Right cardiac atrium (tissue), 5 donors: ENCODE measurements around the gene PTPA. TPM values are rescaled to one million over a fixed set of nuclear protein-coding genes. Genes with fewer than 3 reads are reported as not detected.

Source experiments
- ATAC-seq, 2 donors: fragments of 200-7000 bp; cut with Tn5 transposase; one replicate each; pipeline versions ENCODE4 v1.8.0 to v1.9.1; 2020; ENCODE audit warnings: moderate library complexity in 2 of 2, mild to moderate bottlenecking in 1 of 2
- DNase-seq, 3 donors: peaks; one replicate each; pipeline ENCODE4 v3.0.0-alpha.2; 2020
- H3K27ac ChIP-seq: one replicate; pipeline ENCODE4 v1.5.1; 2013; ENCODE audit warnings: mild to moderate bottlenecking, low read length, control low read depth, moderate library complexity
- H3K27me3 ChIP-seq: one replicate; pipeline ENCODE4 v1.6.1; 2013; ENCODE audit not compliant: control insufficient read depth, insufficient read depth
- H3K4me1 ChIP-seq: one replicate; pipeline ENCODE4 v1.6.1; 2013; ENCODE audit warnings: low read length; ENCODE audit not compliant: control insufficient read depth, insufficient read depth
- H3K4me3 ChIP-seq: one replicate; pipeline ENCODE4 v1.5.1; 2013; ENCODE audit warnings: low read length, control low read depth
- H3K9me3 ChIP-seq: one replicate; pipeline ENCODE4 v1.6.1; 2013; ENCODE audit warnings: low read length; ENCODE audit not compliant: control insufficient read depth
- whole genome bisulfite sequencing: extraction: QIAGEN DNeasy Blood & Tissue Kit; methylation state at CpG from one replicate; pipeline ENCODE4 v1.1.7; 2013; 5-methylcytosine and 5-hydroxymethylcytosine counted together
- intact Hi-C, 4 donors: fragments of 100-400 bp; cut with DNase I; formaldehyde crosslinking; loops; one replicate each; pipeline versions ENCODE4 v1.11.0 to v1.14.0; 2022 to 2023
- polyA plus RNA-seq: library from polyadenylated mRNA; stranded (reverse); fragments of 200-250 nt; gene quantifications from one replicate; pipeline ENCODE4 v1.2.3, GENCODE V29; 2013
- total RNA-seq, 4 donors: library from RNA; stranded (reverse); fragmentation: NEBNext Ultra II Directional; extraction: Animal tissue kit (Norgen Biotek cat#: 25700); gene quantifications; one replicate each; pipeline ENCODE4 v1.2.1, GENCODE V29; 2021
- donor health status: healthy with polysubstance abuse.
- donor health status: DM: no; HTN: yes; CAD: no.
- donor health status: DM: no; HTN: no; CAD: no.
- donor health status: DM: no; HTN: yes; CAD: no; lungs with severe emphysema.
- donor health status: DM: yes; HTN: yes; CAD: no.

The PTPA gene
- total and polyA plus RNA-seq, 5 donors, result 115 to 170 (median 147) TPM

DNA sequence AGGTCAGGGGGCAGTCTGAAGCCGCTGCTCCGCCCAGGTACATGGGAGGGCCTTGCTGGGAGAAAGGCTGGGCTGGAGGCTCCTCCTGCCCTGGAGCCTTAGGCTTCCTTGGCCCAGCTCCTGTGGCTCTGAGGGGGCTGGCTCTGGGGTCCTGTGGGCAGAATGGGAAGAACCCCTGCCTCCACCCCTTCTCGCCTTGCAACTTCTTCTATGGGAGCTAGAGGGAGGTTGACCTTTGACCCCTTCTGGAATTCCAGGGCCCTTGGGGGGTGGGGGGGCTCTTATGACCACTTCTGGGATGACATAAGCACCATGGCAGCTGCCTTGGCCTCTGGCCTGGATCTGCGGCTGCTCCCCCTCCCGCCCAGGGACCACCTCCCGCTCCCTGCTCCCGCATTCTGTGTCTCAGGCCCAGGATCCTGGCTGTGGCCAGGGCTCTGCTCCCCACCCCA is 34.7 kb downstream of the PTPA start:
- 28% methylated on average over 7 of the region's 7 CpGs for WGBS
- H3K27ac ChIP-seq, result peak overlapping the region; percentile 86
- no peaks in the 10 kb centered on the region for H3K9me3 ChIP-seq
- H3K27me3 ChIP-seq, result no peaks in the 10 kb centered on the region
- no peak overlapping the region for H3K4me3 ChIP-seq
- intact Hi-C loops, result loop anchor here in 2 of 4 donors (2.0 to 10.0 kb wide), 2 partner anchors 27 to 339 kb away; no protein-coding TSS in a partner anchor
- peak in 1 of 2 donors; percentile 6 for ATAC-seq
- H3K4me1 ChIP-seq, result peaks cover 24% of the 10 kb centered on the region
- peak; percentile 73 to 89 (median 84) for DNase-seq

DNA sequence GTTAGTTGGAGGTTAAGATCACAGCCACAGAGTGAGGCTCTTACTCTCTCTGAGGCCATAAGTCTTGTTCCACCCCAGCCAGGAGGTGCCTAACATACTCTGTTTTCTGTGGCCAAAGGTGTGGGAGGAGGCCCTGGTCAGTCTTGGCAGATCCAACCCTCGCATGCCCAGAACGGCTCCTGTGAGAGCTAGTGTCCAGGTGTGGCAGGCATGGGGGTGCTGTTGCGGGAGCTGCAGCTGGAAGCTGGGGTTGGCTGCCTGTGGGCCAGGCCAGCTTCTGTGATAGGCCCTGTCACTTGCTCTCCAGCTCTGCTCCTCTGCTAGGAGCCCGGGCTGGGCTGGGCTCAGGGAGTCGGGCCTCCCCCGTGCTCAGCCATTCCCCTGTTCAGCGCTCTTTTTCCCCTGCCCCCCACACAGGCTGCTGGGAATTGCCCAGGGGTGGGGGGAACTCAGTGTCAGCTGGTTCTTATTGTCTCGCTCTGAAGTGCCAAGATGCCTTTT is 35.3 kb downstream of the PTPA start:
- ATAC-seq, result peak in 1 of 2 donors; percentile 24
- H3K27me3 ChIP-seq, result no peaks in the 10 kb centered on the region
- no peak overlapping the region for H3K4me3 ChIP-seq
- 35% methylated on average over 7 of the region's 8 CpGs for WGBS
- no peaks in the 10 kb centered on the region for H3K9me3 ChIP-seq
- intact Hi-C loops, result loop anchor here in 2 of 4 donors (2.0 to 10.0 kb wide), 2 partner anchors 26 to 338 kb away; no protein-coding TSS in a partner anchor
- H3K27ac ChIP-seq, result peak overlapping the region; percentile 86
- DNase-seq, result peak; percentile 54 to 85 (median 81)
- H3K4me1 ChIP-seq, result peaks cover 24% of the 10 kb centered on the region

DNA sequence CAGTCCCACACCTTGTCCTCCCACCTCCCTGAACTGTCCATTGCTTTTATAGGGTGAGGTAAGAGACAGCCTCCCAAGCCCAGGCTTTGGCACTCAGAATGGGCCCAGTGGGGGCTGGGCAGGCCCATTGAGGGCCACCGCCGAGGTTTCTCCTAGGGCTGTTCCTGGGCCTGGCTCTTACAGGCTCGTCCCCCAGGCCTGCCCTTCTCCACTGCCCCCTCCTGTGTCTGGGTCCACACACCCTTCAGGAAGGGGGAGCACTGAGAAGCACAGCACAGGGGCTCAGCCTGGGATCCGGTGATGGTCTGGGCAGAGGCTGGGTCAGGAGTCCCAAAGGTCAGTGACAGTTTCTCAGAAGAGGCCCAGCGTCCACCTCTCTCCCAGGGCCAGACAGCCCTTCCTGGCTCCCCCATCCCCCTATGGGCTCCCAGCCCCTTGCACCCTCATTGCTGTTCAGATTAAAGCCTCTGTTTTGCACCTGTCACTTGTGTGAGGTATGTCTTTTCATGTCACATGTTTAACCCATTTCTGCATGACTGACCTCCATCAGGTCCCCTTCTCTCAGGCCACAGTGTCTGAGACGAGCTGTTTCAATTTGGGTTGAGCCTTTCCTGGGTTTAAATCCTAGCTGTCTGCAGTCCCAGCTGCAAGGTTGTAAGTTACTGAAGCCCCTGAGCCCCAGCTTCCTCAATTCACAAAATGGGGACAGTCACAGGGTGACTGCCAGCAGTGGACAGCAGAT is 37.4 kb downstream of the PTPA start:
- no peak for DNase-seq
- H3K4me1 ChIP-seq, result peaks cover 12% of the 10 kb centered on the region

DNA sequence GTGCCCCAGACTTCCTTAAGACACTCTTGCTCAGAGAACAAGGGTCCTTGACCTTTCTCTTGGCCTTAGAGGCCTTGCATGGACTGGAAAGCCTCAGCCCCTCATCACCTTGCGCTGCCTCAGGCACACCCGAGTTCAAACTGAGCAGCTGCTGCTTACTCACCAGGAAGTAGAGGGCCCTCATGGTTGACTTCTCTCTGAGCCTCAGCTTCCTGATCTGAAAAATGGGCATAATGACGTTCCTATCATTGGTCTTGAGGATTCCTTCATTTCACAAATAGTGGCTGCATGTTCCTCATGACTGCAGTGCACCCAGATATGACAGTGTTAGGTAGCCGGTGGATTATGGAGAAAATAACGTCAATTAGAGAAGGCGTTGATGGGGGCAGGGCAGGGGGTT is 38.2 kb downstream of the PTPA start:
- no peak for ATAC-seq
- 82% methylated on average over 6 of the region's 6 CpGs for WGBS
- DNase-seq, result no peak
- intact Hi-C loops, result loop anchor here in 1 of 4 donors (10.0 kb wide), 1 partner anchor 335 kb away; no protein-coding TSS in a partner anchor
- no peaks in the 10 kb centered on the region for H3K27me3 ChIP-seq
- H3K27ac ChIP-seq, result no peak overlapping the region
- no peak overlapping the region for H3K4me3 ChIP-seq
- no peaks in the 10 kb centered on the region for H3K9me3 ChIP-seq
- H3K4me1 ChIP-seq, result peaks cover 7% of the 10 kb centered on the region

More for the DNA sequence above, 37.4 kb downstream of the PTPA start:
- intact Hi-C loops, result loop anchor here in 1 of 4 donors (10.0 kb wide), 1 partner anchor 336 kb away; no protein-coding TSS in a partner anchor
- no peaks in the 10 kb centered on the region for H3K27me3 ChIP-seq
- H3K27ac ChIP-seq, result no peak overlapping the region
- H3K4me3 ChIP-seq, result no peak overlapping the region
- no peaks in the 10 kb centered on the region for H3K9me3 ChIP-seq
- no peak for ATAC-seq
- 68% methylated on average over 6 of the region's 6 CpGs for WGBS

DNA sequence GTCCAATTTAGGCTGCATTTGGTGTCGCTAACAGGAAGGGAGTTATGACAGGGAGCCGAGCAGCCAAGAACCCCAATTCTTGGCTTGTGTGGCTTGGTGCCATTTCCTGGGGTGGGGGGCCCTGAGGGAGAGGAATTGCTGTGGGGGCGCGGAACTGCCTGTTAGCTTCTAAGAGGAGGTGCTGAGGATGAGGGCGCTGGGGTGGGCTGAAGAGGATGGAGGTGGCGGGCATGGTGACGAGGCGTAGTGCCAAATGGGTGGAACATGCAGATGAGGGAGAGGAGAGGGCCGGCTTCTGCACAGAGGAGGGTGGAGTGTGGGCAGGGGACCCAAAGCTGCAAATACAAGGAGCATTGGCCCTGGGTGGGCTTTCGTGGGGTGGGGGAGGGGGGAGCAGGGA is 38.9 kb downstream of the PTPA start:
- Histone ChIP-seq H3K4me1 (peaks cover 7% of the 10 kb centered on the region), H3K27me3 (no peaks in the 10 kb centered on the region), H3K27ac (no peak overlapping the region), H3K9me3 (no peaks in the 10 kb centered on the region), H3K4me3 (no peak overlapping the region)
- WGBS, result 74% methylated on average over 10 of the region's 10 CpGs
- intact Hi-C loops, result no loop called here
- DNase-seq (peak in 1 of 3 donors; percentile 53), ATAC-seq (no peak)

DNA sequence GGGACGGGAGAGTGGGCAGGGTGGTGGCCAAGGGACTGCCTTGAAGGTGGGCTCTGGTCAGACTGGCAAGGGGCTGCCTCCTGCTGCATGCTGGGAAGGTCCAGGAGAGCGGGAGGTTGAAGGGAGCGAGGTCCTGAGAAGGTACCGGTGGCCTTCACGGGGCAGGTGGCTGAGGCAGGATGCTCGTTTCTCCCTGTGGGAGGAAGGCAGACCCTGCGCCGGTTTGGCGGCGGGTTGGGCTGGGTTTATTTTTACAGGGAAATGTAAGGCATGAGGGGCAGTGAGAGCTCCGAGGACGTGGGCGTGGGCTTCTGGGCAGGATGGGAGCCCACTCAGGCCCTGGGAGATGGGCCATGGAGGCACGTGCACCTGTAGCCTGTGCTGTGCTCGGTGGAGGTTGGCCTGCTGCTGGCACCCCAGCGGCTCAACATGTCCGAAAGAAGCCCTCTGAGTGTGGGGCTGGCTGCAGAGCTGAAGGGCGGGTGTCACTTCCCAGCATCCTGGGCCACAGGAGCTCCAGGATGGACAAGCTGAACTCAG is 39.5 kb downstream of the PTPA start:
- no peak for ATAC-seq
- Histone ChIP-seq H3K4me3 (no peak overlapping the region), H3K4me1 (peaks cover 7% of the 10 kb centered on the region), H3K27ac (no peak overlapping the region), H3K27me3 (no peaks in the 10 kb centered on the region), H3K9me3 (no peaks in the 10 kb centered on the region)
- WGBS, result 87% methylated on average over 18 of the region's 18 CpGs
- intact Hi-C loops, result no loop called here
- DNase-seq, result peak in 1 of 3 donors; percentile 52

DNA sequence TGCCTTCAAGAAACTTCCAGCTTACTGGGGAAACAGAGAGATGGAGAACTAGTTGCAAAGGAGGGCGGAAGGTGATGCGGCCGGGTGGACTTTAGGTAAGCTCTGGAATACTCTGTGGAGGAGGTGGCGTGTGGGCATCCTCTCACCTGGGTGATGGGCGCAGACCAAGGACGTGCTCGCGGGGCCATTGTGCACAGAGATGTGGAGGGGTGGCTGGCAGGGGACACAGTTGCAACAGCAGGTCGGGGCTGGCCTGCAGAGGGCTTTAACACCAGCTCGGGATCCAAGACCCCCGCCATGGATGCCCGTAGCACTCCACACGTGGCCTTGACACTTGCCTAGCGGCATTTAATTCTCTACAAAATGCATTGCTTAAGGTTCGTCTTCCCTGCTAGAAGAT is 40.3 kb downstream of the PTPA start:
- peaks cover under 1% of the 10 kb centered on the region for H3K4me1 ChIP-seq
- ATAC-seq, result no peak
- intact Hi-C loops, result no loop called here
- H3K9me3 ChIP-seq, result no peaks in the 10 kb centered on the region
- DNase-seq, result peak in 1 of 3 donors; percentile 43
- H3K4me3 ChIP-seq, result no peak overlapping the region
- H3K27me3 ChIP-seq, result no peaks in the 10 kb centered on the region
- no peak overlapping the region for H3K27ac ChIP-seq
- 92% methylated on average over 15 of the region's 15 CpGs for WGBS

DNA sequence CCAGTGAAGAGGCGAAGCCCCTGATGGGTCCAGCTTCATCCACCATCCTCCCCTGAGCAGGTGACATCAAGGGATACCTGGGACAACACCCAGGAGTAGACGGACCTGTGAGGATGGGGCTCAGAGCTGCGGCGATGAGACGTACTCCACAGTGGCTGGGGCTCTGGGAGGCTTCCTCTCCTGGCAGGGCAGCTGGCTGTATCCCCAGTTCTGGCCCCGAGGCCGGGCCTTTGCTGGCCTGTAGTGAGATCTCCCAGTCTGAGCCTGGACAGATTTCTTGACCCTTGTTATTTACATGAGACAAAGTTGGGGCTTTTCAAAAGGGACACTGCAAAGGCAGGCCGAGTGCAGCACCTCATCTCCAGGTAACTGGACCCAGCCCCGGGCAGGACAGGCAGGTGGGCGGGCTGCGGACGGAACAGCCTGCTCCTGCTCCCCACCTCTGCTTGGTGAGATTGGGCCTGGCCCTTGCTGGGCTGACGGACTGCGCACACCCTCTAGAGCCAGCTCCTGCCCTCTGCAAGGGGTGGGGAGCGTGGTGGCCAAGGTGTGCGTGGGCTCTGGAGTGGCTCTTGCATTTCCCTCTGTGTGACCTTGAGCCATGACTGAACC is 43.8 kb downstream of the PTPA start:
- peak in 1 of 3 donors; percentile 66 for DNase-seq
- no peaks in the 10 kb centered on the region for H3K9me3 ChIP-seq
- H3K4me3 ChIP-seq, result no peak overlapping the region
- H3K27ac ChIP-seq, result no peak overlapping the region
- no peak for ATAC-seq
- H3K4me1 ChIP-seq, result no peaks in the 10 kb centered on the region
- WGBS, result 76% methylated on average over 16 of the region's 16 CpGs
- intact Hi-C loops, result no loop called here
- H3K27me3 ChIP-seq, result no peaks in the 10 kb centered on the region

DNA sequence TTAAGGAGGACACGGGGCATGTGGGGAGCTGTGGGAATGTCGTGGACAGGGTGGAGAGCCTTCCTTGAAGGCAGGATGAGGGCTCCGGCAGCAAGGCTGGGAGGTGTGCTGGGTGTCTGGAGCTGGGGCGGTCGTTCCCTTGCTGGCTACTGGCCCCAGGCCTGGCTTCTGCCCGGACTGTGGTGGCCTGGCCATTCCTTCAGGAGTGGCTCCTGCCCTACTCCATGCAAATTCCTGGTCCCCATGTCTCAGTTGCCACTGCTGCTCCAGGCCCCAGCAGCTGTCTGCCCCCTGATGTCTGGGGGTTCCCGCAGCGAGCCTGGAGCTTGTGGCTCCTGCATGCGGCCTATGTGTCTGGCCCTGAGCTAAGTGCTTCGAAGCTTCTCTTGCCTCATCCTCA is 44.9 kb downstream of the PTPA start:
- DNase-seq (peak in 1 of 3 donors; percentile 27), ATAC-seq (no peak)
- Histone ChIP-seq H3K9me3 (no peaks in the 10 kb centered on the region), H3K4me3 (no peak overlapping the region), H3K27ac (no peak overlapping the region), H3K27me3 (no peaks in the 10 kb centered on the region), H3K4me1 (no peaks in the 10 kb centered on the region)
- intact Hi-C loops, result no loop called here
- 90% methylated on average over 10 of the region's 10 CpGs for WGBS

DNA sequence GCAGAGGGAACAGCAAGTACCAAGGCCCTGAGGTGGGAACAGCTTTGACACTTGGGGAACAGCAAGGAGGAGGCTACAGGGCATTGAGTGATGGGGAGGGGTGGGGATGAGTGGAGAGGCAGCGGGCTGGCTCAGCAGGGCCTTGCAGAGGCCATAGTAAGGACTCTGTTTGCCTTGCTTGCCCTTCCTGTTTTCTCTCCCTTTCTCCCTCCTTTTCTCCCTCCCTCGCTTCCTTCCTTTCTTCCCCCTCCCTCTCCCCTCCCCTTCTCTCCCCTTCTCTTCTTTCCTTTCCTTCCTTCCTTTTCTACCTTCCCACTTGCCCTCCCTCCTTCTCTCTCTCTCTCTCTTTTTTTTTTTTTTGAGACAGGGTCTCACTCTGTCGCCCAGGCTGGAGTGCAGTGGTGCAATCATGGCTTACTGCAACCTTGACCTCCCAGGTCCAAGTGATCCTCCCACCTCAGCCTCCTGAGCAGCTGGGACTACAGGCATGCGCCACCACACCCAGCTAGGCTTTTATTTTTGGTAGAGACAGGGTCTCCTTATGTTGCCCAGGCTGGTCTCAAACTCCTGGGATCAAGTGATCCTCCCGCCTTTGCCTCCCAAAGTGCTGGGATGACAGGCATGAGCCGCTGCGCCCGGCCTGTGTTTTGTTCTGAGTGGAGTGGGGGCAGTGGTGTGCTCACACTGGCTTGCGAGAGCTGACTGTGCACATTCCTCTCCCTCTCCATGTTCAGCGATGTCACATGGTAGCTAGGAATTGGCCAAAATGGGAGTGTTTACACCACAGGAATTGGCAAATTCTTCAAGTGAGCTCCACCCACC is 49.7 kb downstream of the PTPA start:
- 91% methylated on average over 10 of the region's 10 CpGs for WGBS

More for the DNA sequence above, 49.7 kb downstream of the PTPA start:
- Histone ChIP-seq H3K4me3 (no peak overlapping the region), H3K9me3 (no peaks in the 10 kb centered on the region), H3K27ac (no peak overlapping the region), H3K4me1 (peaks cover 6% of the 10 kb centered on the region), H3K27me3 (no peaks in the 10 kb centered on the region)
- no peak for ATAC-seq
- intact Hi-C loops, result no loop called here
- no peak for DNase-seq
